A549 (cell line): Measurements from ENCODE around the gene KAT2B. TPM values are rescaled to one million over a fixed set of nuclear protein-coding genes. Genes with fewer than 3 reads are reported as not detected.

Experiments
- ATAC-seq, 2 experiments: fragments of 200-7000 bp in 1 of 2; fragments of >200 bp in 1 of 2; cut with Nextera tagmentation in 1 of 2; cut with Tn5 transposase in 1 of 2; 3 replicates each; pipeline versions ENCODE4 v1.8.0 to v1.9.1; 2018 to 2020; ENCODE audit warnings: mild to moderate bottlenecking in 1 of 2, moderate library complexity in 1 of 2
- CTCF ChIA-PET: fragments of 300-600 bp; sonication (Branson Sonifier 250); formaldehyde crosslinking; extraction: SDS; loops from one replicate; lab custom pipeline; 2021; ENCODE audit warnings: antibody characterized with exemption, inconsistent platforms; lab: Yijun Ruan, JAX
- POLR2A ChIA-PET: fragments of 350-600 bp; formaldehyde crosslinking; extraction: SDS; loops from one replicate; lab custom pipeline; 2021; ENCODE audit warnings: antibody characterized with exemption, inconsistent platforms; lab: Yijun Ruan, JAX
- DNase-seq, 2 experiments: peaks; one replicate each; pipeline versions ENCODE4 v3.0.0 to v3.0.0-alpha.2; 2011 to 2016; ENCODE audit warnings: low read depth in 1 of 2, low spot score in 1 of 2
- FAIRE-seq: peaks from 2 replicates; lab custom pipeline; 2011; peaks lifted over from hg19 to GRCh38; lab: Jason Lieb, UNC
- H3K27ac ChIP-seq, 2 experiments: fragments of >200 bp; sonication (Bioruptor Twin); formaldehyde crosslinking; 3 replicates each; pipeline ENCODE4 v1.5.1; 2016 to 2017
- H3K4me1 ChIP-seq: fragments of >200 bp; sonication (Bioruptor Twin); formaldehyde crosslinking; 3 replicates; pipeline ENCODE4 v1.6.1; 2016
- H3K4me2 ChIP-seq: fragments of >200 bp; sonication (Bioruptor Twin); formaldehyde crosslinking; 3 replicates; pipeline ENCODE4 v1.6.1; 2016
- H3K4me3 ChIP-seq: fragments of >200 bp; sonication (Bioruptor Twin); formaldehyde crosslinking; 3 replicates; pipeline ENCODE4 v1.5.1; 2016
- H3K9me3 ChIP-seq: fragments of >200 bp; sonication (Bioruptor Twin); formaldehyde crosslinking; 3 replicates; pipeline ENCODE4 v1.6.1; 2016
- CBX2 ChIP-seq: fragments of 200-600 bp; sonication (generic); IDR thresholded peaks from 2 replicates; pipeline ENCODE4 v1.6.1; 2016; ENCODE audit warnings: low read depth, mild to moderate bottlenecking, borderline replicate concordance
- EHMT2 ChIP-seq: fragments of 200-600 bp; sonication (generic); IDR thresholded peaks from 2 replicates; pipeline ENCODE4 v1.6.1; 2016; ENCODE audit warnings: antibody characterized with exemption, low read depth, mild to moderate bottlenecking, moderate library complexity
- ESRRA ChIP-seq: fragments of 150-350 bp; IDR thresholded peaks from 2 replicates; pipeline ENCODE4 v1.6.1; 2014; ENCODE audit warnings: mild to moderate bottlenecking, low read length, borderline replicate concordance
- FOSL2 ChIP-seq, 2 experiments: fragments of 450-650 bp in 1 of 2; fragments of >200 bp in 1 of 2; sonication (Bioruptor Twin) in 1 of 2; formaldehyde crosslinking; IDR thresholded peaks; 2 replicates each; pipeline versions ENCODE4 v1.5.0 to v1.6.1; 2016 to 2020; ENCODE audit warnings: mild to moderate bottlenecking in 1 of 2, moderate library complexity in 1 of 2
- HDAC2 ChIP-seq: fragments of 200-600 bp; sonication (generic); IDR thresholded peaks from 2 replicates; pipeline ENCODE4 v1.6.1; 2016
- JUNB ChIP-seq: fragments of >200 bp; sonication (Bioruptor Twin); formaldehyde crosslinking; IDR thresholded peaks from 2 replicates; pipeline ENCODE4 v1.6.1; 2016
- KDM5A ChIP-seq: fragments of 200-600 bp; sonication (generic); IDR thresholded peaks from 2 replicates; pipeline ENCODE4 v1.6.1; 2016; ENCODE audit warnings: antibody characterized with exemption, mild to moderate bottlenecking
- MAZ ChIP-seq: fragments of 150-350 bp; IDR thresholded peaks from 2 replicates; pipeline ENCODE4 v1.6.1; 2014; ENCODE audit warnings: antibody characterized with exemption, low read depth, low read length, borderline replicate concordance
- NFE2L2 ChIP-seq: fragments of 150-350 bp; conservative IDR thresholded peaks from 2 replicates; pipeline ENCODE4 v1.6.1; 2014; ENCODE audit warnings: low read length
- NR3C1 ChIP-seq: fragments of >200 bp; sonication (Bioruptor Twin); formaldehyde crosslinking; IDR thresholded peaks from 3 replicates; pipeline ENCODE4 v1.6.1; 2017
- RAD21 ChIP-seq, 2 experiments: fragments of >200 bp in 1 of 2; sonication (Bioruptor Twin) in 1 of 2; formaldehyde crosslinking in 1 of 2; IDR thresholded peaks in 1 of 2; conservative IDR thresholded peaks in 1 of 2; 2 replicates in 1 of 2; 3 replicates in 1 of 2; pipeline ENCODE4 v1.6.1; 2012 to 2018; ENCODE audit warnings: inconsistent platforms in 1 of 2
- RARB ChIP-seq: fragments of 250-450 bp; sonication (Bioruptor Pico); IDR thresholded peaks from 2 replicates; pipeline ENCODE4 v1.8.0; 2021; ENCODE audit warnings: mild to moderate bottlenecking, moderate library complexity
- ZC3H11A ChIP-seq: fragments of 450-650 bp; IDR thresholded peaks from 2 replicates; pipeline ENCODE4 v1.6.1; 2014; ENCODE audit warnings: antibody characterized with exemption, mild to moderate bottlenecking
- ZNF302 ChIP-seq: fragments of 250-450 bp; sonication (Bioruptor Pico); IDR thresholded peaks from 2 replicates; pipeline ENCODE4 v1.9.0; 2021; ENCODE audit warnings: inconsistent platforms, mild to moderate bottlenecking, moderate library complexity
- WGBS: methylation state at CpG from one replicate; pipeline ENCODE4 v1.1.6; 2017; ENCODE audit errors: missing lambda C conversion rate; 5-methylcytosine and 5-hydroxymethylcytosine counted together
- polyA plus RNA-seq, 4 experiments: library from polyadenylated mRNA; depleted of rRNA in 3 of 4; stranded (reverse); fragments of >200 nt; fragmentation: RNase III in 1 of 4; extraction: RNeasy Plus Mini Kit Qiagen cat#74134 plus additional on column Dnase treatment in 1 of 4; gene quantifications; 2 replicates in 3 of 4; 3 replicates in 1 of 4; pipeline ENCODE4 v1.2.3, GENCODE V29; 2011 to 2017
- TF ChIP-seq, protein P1 (sequence below): IDR thresholded peaks from 2 replicates; pipeline ENCODE4 v1.6.1; 2012
- TF ChIP-seq, protein P2 (sequence below): IDR thresholded peaks from 2 replicates; pipeline ENCODE4 v1.6.1; 2012; ENCODE audit warnings: low read depth, borderline replicate concordance
- TF ChIP-seq, protein P3 (sequence below): fragments of >200 bp; sonication (Bioruptor Twin); formaldehyde crosslinking; IDR thresholded peaks from 2 replicates; pipeline ENCODE4 v1.6.1; 2016
- TF ChIP-seq, protein P4 (sequence below): fragments of 150-350 bp; IDR thresholded peaks from 2 replicates; pipeline ENCODE4 v1.6.1; 2014; ENCODE audit warnings: low read depth, mild to moderate bottlenecking, low read length
- TF ChIP-seq, protein P5 (sequence below): fragments of 450-650 bp; IDR thresholded peaks from 2 replicates; pipeline ENCODE4 v1.6.1; 2014; ENCODE audit warnings: antibody characterized with exemption
- TF ChIP-seq, protein P6 (sequence below): fragments of 250-450 bp; sonication (Bioruptor Pico); IDR thresholded peaks from 2 replicates; pipeline ENCODE4 v1.5.0; 2021; ENCODE audit warnings: mild to moderate bottlenecking, moderate library complexity, borderline replicate concordance
- TF ChIP-seq, protein P7 (sequence below): IDR thresholded peaks from 2 replicates; pipeline ENCODE4 v1.6.1; 2012
- TF ChIP-seq, protein P8 (sequence below): fragments of 250-450 bp; sonication (Bioruptor Pico); IDR thresholded peaks from 2 replicates; pipeline ENCODE4 v1.5.0; 2020; ENCODE audit warnings: low read depth, mild to moderate bottlenecking, moderate library complexity
- TF ChIP-seq, protein P9 (sequence below): fragments of >200 bp; sonication (Bioruptor Twin); formaldehyde crosslinking; IDR thresholded peaks from 3 replicates; pipeline ENCODE4 v1.6.1; 2016

Gene KAT2B
- polyA plus RNA-seq, 2 of the 4 experiments (the other 2 are of a cell fraction) = 7.2 to 11.9 TPM

DNA sequence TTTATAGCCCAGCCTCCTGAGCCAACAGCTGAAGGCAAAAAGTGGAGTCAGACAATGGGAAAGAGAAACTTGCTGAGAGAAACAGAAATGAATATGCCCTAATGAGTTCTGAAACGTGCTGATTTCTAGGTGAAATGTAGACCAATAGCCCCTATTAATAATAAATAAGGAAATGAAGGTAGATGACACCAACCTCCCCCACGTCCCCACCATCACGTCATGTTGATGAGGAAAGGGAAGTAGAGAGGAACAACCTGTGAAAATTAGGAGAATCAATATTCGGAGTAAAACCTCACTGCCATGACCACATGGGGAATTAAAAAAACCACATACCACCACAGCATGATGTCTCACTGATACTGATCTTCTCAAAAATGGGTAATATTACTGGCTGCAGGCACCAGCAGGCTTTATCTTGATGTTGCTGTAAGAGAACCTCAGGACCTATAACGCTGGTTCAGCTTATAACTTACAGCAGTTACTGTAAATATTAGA, 64.0 kb downstream of the KAT2B start:
- DNase-seq (no peak), FAIRE-seq (no peak), ATAC-seq (no peak)
- WGBS = 71% methylated on average over 5 of the region's 5 CpGs
- CTCF ChIA-PET = no interaction called here
- Histone ChIP-seq H3K4me1 (peaks cover 9% of the 10 kb centered on the region), H3K9me3 (no peaks in the 10 kb centered on the region)
- POLR2A ChIA-PET = no interaction called here
- TF ChIP-seq ZNF302 (CRISPR knock-in tag) (no peak), MAZ (no peak), CBX2 (no peak), ZC3H11A (no peak), ESRRA (no peak), EHMT2 (no peak), JUNB (no peak), NFE2L2 (no peak), RARB (CRISPR knock-in tag) (no peak), RAD21 (conservative IDR thresholded peaks at IDR 0.05 in 1 of 2, IDR thresholded peaks at IDR 0.05 in 1 of 2) (no peak), FOSL2 (IDR thresholded peaks at IDR 0.05) (no peak), FOSL2 (CRISPR knock-in tag; IDR thresholded peaks at IDR 0.05) (no peak)
- TF ChIP-seq, protein P1, sequence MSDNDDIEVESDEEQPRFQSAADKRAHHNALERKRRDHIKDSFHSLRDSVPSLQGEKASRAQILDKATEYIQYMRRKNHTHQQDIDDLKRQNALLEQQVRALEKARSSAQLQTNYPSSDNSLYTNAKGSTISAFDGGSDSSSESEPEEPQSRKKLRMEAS = no peak
- TF ChIP-seq, protein P2, sequence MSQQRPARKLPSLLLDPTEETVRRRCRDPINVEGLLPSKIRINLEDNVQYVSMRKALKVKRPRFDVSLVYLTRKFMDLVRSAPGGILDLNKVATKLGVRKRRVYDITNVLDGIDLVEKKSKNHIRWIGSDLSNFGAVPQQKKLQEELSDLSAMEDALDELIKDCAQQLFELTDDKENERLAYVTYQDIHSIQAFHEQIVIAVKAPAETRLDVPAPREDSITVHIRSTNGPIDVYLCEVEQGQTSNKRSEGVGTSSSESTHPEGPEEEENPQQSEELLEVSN = no peak
- TF ChIP-seq, protein P3, sequence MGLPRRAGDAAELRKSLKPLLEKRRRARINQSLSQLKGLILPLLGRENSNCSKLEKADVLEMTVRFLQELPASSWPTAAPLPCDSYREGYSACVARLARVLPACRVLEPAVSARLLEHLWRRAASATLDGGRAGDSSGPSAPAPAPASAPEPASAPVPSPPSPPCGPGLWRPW = no peak
- TF ChIP-seq, protein P4, sequence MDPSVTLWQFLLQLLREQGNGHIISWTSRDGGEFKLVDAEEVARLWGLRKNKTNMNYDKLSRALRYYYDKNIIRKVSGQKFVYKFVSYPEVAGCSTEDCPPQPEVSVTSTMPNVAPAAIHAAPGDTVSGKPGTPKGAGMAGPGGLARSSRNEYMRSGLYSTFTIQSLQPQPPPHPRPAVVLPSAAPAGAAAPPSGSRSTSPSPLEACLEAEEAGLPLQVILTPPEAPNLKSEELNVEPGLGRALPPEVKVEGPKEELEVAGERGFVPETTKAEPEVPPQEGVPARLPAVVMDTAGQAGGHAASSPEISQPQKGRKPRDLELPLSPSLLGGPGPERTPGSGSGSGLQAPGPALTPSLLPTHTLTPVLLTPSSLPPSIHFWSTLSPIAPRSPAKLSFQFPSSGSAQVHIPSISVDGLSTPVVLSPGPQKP = no peak
- TF ChIP-seq, protein P5, sequence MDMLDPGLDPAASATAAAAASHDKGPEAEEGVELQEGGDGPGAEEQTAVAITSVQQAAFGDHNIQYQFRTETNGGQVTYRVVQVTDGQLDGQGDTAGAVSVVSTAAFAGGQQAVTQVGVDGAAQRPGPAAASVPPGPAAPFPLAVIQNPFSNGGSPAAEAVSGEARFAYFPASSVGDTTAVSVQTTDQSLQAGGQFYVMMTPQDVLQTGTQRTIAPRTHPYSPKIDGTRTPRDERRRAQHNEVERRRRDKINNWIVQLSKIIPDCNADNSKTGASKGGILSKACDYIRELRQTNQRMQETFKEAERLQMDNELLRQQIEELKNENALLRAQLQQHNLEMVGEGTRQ = no peak
- TF ChIP-seq, all 56 proteins: peak for 0
- Histone ChIP-seq H3K4me2 (no peak overlapping the region), H3K4me3 (no peak overlapping the region), H3K27ac (no peak overlapping the region)

DNA sequence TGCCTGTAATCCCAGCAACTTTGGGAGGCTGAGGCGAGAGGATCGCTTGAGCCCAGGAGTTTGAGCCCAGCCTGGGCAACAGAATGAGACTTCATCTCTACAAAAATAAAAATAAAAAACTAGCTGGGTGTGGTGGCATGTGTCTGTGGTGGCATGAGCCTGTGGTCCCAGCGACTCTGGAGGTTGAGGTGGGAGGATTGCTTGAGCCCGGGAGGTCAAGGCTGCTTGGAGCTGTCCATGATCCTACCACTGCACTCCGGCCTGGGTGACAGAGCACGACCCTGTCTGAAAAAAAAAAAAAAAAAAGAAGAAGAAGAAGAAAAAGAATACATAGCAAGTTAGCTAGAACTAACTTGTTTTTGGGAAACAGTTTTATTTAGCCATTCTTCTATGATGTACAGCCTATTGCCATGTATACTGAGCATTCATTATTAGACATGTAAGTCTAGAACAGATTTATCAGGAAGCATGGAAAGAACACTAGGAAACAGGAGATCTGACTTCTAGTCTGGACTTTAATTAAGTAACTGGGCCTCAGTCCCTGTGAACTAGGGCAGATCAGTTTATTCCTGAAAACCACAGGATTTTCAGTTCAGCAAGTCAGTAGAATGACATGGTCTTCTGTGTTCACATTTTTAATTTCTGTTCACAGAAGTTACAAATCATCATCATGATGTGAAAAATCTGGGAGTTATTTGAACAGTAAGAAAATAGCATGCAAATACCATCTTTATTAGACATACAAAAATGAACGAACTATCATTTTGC, 65.5 kb downstream of the KAT2B start:
- ChIA-PET CTCF (interaction anchor here (1.0 to 1.4 kb wide), 2 partner anchors 9 to 14 kb away, joined by 3 read pairs; no protein-coding TSS in a partner anchor), POLR2A (no interaction called here)
- 84% methylated on average over 7 of the region's 7 CpGs for WGBS
- no peak overlapping the region for H3K4me3 ChIP-seq
- ATAC-seq (no peak), FAIRE-seq (no peak), DNase-seq (no peak)
- H3K4me2 ChIP-seq = no peak overlapping the region
- no peak overlapping the region for H3K27ac ChIP-seq
- peaks cover 10% of the 10 kb centered on the region for H3K4me1 ChIP-seq
- no peaks in the 10 kb centered on the region for H3K9me3 ChIP-seq
- TF ChIP-seq HDAC2 (no peak), KDM5A (no peak), NFE2L2 (no peak), ZNF302 (CRISPR knock-in tag) (no peak), NR3C1 (no peak)
- TF ChIP-seq, protein P4 = no peak
- TF ChIP-seq, protein P1 = no peak
- TF ChIP-seq, protein P6, sequence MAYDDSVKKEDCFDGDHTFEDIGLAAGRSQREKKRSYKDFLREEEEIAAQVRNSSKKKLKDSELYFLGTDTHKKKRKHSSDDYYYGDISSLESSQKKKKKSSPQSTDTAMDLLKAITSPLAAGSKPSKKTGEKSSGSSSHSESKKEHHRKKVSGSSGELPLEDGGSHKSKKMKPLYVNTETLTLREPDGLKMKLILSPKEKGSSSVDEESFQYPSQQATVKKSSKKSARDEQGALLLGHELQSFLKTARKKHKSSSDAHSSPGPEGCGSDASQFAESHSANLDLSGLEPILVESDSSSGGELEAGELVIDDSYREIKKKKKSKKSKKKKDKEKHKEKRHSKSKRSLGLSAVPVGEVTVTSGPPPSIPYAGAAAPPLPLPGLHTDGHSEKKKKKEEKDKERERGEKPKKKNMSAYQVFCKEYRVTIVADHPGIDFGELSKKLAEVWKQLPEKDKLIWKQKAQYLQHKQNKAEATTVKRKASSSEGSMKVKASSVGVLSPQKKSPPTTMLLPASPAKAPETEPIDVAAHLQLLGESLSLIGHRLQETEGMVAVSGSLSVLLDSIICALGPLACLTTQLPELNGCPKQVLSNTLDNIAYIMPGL = no peak
- TF ChIP-seq, protein P7, sequence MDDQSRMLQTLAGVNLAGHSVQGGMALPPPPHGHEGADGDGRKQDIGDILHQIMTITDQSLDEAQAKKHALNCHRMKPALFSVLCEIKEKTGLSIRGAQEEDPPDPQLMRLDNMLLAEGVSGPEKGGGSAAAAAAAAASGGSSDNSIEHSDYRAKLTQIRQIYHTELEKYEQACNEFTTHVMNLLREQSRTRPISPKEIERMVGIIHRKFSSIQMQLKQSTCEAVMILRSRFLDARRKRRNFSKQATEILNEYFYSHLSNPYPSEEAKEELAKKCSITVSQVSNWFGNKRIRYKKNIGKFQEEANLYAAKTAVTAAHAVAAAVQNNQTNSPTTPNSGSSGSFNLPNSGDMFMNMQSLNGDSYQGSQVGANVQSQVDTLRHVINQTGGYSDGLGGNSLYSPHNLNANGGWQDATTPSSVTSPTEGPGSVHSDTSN = no peak
- TF ChIP-seq, protein P8, sequence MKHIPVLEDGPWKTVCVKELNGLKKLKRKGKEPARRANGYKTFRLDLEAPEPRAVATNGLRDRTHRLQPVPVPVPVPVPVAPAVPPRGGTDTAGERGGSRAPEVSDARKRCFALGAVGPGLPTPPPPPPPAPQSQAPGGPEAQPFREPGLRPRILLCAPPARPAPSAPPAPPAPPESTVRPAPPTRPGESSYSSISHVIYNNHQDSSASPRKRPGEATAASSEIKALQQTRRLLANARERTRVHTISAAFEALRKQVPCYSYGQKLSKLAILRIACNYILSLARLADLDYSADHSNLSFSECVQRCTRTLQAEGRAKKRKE (CRISPR knock-in tag) = no peak
- TF ChIP-seq, protein P2 = no peak
- TF ChIP-seq, protein P9, sequence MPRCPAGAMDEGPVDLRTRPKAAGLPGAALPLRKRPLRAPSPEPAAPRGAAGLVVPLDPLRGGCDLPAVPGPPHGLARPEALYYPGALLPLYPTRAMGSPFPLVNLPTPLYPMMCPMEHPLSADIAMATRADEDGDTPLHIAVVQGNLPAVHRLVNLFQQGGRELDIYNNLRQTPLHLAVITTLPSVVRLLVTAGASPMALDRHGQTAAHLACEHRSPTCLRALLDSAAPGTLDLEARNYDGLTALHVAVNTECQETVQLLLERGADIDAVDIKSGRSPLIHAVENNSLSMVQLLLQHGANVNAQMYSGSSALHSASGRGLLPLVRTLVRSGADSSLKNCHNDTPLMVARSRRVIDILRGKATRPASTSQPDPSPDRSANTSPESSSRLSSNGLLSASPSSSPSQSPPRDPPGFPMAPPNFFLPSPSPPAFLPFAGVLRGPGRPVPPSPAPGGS = no peak
